ENCODE results near the gene CIDEC. TPM values are rescaled to one million over a fixed set of nuclear protein-coding genes. Genes with fewer than 3 reads are reported as not detected.

CIDEC gene
- total RNA-seq, 1 experiment from 2014 or later, result not detected

GRCh38 chr3:9913601-9914000 is 33.5 kb upstream of the CIDEC start:
- peaks cover 4% of the 10 kb centered on the region for H3K36me3 Mint-ChIP-seq (ENCODE audit: insufficient read depth, unreplicated experiment)
- DNase-seq (ENCODE audit: unreplicated experiment), result peak; percentile 59
- peak overlapping the region; percentile 46 for H3K27ac Mint-ChIP-seq (ENCODE audit: low read depth, unreplicated experiment)
- H3K9me3 Mint-ChIP-seq (ENCODE audit: unreplicated experiment), result no peaks in the 10 kb centered on the region
- ChIA-PET CTCF (interaction anchor here (0.6 to 3.9 kb wide), 16 partner anchors 10 to 197 kb away, joined by 3 to 21 read pairs (median 4); partner anchors contain the start of genes CRELD1 and IL17RE), POLR2A (interaction anchor here (0.8 to 8.4 kb wide), 14 partner anchors 11 to 280 kb away, joined by 3 to 98 read pairs (median 16); partner anchors contain the start of genes IL17RE, JAGN1 and RPUSD3)
- intact Hi-C loops (cut with micrococcal nuclease), result no loop called here
- no TSS peak for BruUV-seq (replicated peaks)
- H3K4me1 Mint-ChIP-seq (ENCODE audit: insufficient read depth, unreplicated experiment), result peaks cover 21% of the 10 kb centered on the region
- no peaks in the 10 kb centered on the region for H3K27me3 Mint-ChIP-seq (ENCODE audit: insufficient read depth, unreplicated experiment)
- no peak overlapping the region for H3K4me3 Mint-ChIP-seq (ENCODE audit: unreplicated experiment)
- TF ChIP-seq, protein P1, sequence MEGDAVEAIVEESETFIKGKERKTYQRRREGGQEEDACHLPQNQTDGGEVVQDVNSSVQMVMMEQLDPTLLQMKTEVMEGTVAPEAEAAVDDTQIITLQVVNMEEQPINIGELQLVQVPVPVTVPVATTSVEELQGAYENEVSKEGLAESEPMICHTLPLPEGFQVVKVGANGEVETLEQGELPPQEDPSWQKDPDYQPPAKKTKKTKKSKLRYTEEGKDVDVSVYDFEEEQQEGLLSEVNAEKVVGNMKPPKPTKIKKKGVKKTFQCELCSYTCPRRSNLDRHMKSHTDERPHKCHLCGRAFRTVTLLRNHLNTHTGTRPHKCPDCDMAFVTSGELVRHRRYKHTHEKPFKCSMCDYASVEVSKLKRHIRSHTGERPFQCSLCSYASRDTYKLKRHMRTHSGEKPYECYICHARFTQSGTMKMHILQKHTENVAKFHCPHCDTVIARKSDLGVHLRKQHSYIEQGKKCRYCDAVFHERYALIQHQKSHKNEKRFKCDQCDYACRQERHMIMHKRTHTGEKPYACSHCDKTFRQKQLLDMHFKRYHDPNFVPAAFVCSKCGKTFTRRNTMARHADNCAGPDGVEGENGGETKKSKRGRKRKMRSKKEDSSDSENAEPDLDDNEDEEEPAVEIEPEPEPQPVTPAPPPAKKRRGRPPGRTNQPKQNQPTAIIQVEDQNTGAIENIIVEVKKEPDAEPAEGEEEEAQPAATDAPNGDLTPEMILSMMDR (IDR thresholded peaks at IDR 0.05; ENCODE audit: unreplicated experiment), result no peak

- DNase-seq (ENCODE audit: unreplicated experiment), result peak; percentile 33
- Mint-ChIP-seq H3K4me1 (ENCODE audit: insufficient read depth, unreplicated experiment) (peaks cover 19% of the 10 kb centered on the region), H3K36me3 (ENCODE audit: insufficient read depth, unreplicated experiment) (peaks cover 11% of the 10 kb centered on the region), H3K27me3 (ENCODE audit: insufficient read depth, unreplicated experiment) (no peaks in the 10 kb centered on the region), H3K27ac (ENCODE audit: low read depth, unreplicated experiment) (no peak overlapping the region), H3K9me3 (ENCODE audit: unreplicated experiment) (no peaks in the 10 kb centered on the region), H3K4me3 (ENCODE audit: unreplicated experiment) (no peak overlapping the region)
- TF ChIP-seq, protein P1 (IDR thresholded peaks at IDR 0.05; ENCODE audit: unreplicated experiment), result no peak
- intact Hi-C loops (cut with micrococcal nuclease), result no loop called here
- ChIA-PET CTCF (interaction anchor here (0.6 to 3.9 kb wide), 16 partner anchors 9 to 196 kb away, joined by 3 to 21 read pairs (median 4); partner anchors contain the start of gene IL17RE), POLR2A (interaction anchor here (0.7 to 8.4 kb wide), 21 partner anchors 10 to 281 kb away, joined by 3 to 98 read pairs (median 6); partner anchors contain the start of genes ARPC4, CRELD1, IL17RE and JAGN1)
- no TSS peak for BruUV-seq (replicated peaks)
These were observed 32.4 kb upstream of the CIDEC start for GRCh38 chr3:9912294-9912935.

DNA sequence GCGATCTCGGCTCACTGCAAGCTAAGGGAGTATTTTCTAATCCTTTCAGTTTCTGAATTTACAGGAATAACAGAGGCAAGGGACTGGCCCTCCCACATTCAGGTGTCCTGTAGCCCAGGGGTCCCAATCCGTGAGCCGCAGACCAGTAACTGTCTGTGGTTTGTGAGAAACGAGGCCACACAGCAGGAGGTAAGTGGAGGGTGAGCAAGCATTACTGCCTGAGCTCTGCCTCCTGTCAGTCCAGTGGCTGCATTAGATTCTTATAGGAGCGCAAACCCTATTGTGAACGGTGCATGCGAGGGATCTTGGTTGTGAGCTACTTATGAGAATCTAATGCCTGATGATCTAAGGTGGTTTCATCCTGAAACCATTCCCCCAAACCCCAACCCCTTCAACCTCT is 31.8 kb upstream of the CIDEC start:
- peaks cover 7% of the 10 kb centered on the region for H3K36me3 Mint-ChIP-seq (ENCODE audit: insufficient read depth, unreplicated experiment)
- no peak overlapping the region for H3K27ac Mint-ChIP-seq (ENCODE audit: low read depth, unreplicated experiment)
- no peaks in the 10 kb centered on the region for H3K9me3 Mint-ChIP-seq (ENCODE audit: unreplicated experiment)
- CTCF ChIA-PET, result interaction anchor here (0.6 to 3.9 kb wide), 10 partner anchors 8 to 63 kb away, joined by 3 to 21 read pairs (median 5); partner anchors contain the start of genes CRELD1 and IL17RE
- H3K4me3 Mint-ChIP-seq (ENCODE audit: unreplicated experiment), result no peak overlapping the region
- no peaks in the 10 kb centered on the region for H3K27me3 Mint-ChIP-seq (ENCODE audit: insufficient read depth, unreplicated experiment)
- no TSS peak for BruUV-seq (replicated peaks)
- intact Hi-C loops (cut with micrococcal nuclease), result no loop called here
- POLR2A ChIA-PET, result interaction anchor here (0.6 to 8.4 kb wide), 18 partner anchors 9 to 281 kb away, joined by 3 to 98 read pairs (median 7); partner anchors contain the start of genes ARPC4, CRELD1, IL17RE and JAGN1
- TF ChIP-seq, protein P1 (IDR thresholded peaks at IDR 0.05; ENCODE audit: unreplicated experiment), result no peak
- DNase-seq (ENCODE audit: unreplicated experiment), result no peak
- H3K4me1 Mint-ChIP-seq (ENCODE audit: insufficient read depth, unreplicated experiment), result peaks cover 14% of the 10 kb centered on the region

- Mint-ChIP-seq H3K27ac (ENCODE audit: low read depth, unreplicated experiment) (no peak overlapping the region), H3K36me3 (ENCODE audit: insufficient read depth, unreplicated experiment) (peaks cover 12% of the 10 kb centered on the region), H3K4me3 (ENCODE audit: unreplicated experiment) (no peak overlapping the region), H3K9me3 (ENCODE audit: unreplicated experiment) (no peaks in the 10 kb centered on the region), H3K27me3 (ENCODE audit: insufficient read depth, unreplicated experiment) (no peaks in the 10 kb centered on the region), H3K4me1 (ENCODE audit: insufficient read depth, unreplicated experiment) (peaks cover 14% of the 10 kb centered on the region)
- intact Hi-C loops (cut with micrococcal nuclease), result no loop called here
- TF ChIP-seq, protein P1 (IDR thresholded peaks at IDR 0.05; ENCODE audit: unreplicated experiment), result no peak
- DNase-seq (ENCODE audit: unreplicated experiment), result no peak
- no TSS peak for BruUV-seq (replicated peaks)
- ChIA-PET CTCF (interaction anchor here (1.2 kb wide), 1 partner anchor 22 kb away, joined by 4 read pairs; no protein-coding TSS in a partner anchor), POLR2A (interaction anchor here (0.6 to 2.2 kb wide), 4 partner anchors 12 to 37 kb away, joined by 3 to 7 read pairs (median 4); partner anchors contain the start of gene JAGN1)
These were observed 29.4 kb upstream of the CIDEC start for GRCh38 chr3:9909221-9910013.
